ENCODE measurements around the gene ZNHIT1. TPM values are rescaled to one million over a fixed set of nuclear protein-coding genes. Genes with fewer than 3 reads are reported as not detected.

ZNHIT1 gene
- total RNA-seq, 1 donor from 2014 or later, result 39.1 TPM

DNA sequence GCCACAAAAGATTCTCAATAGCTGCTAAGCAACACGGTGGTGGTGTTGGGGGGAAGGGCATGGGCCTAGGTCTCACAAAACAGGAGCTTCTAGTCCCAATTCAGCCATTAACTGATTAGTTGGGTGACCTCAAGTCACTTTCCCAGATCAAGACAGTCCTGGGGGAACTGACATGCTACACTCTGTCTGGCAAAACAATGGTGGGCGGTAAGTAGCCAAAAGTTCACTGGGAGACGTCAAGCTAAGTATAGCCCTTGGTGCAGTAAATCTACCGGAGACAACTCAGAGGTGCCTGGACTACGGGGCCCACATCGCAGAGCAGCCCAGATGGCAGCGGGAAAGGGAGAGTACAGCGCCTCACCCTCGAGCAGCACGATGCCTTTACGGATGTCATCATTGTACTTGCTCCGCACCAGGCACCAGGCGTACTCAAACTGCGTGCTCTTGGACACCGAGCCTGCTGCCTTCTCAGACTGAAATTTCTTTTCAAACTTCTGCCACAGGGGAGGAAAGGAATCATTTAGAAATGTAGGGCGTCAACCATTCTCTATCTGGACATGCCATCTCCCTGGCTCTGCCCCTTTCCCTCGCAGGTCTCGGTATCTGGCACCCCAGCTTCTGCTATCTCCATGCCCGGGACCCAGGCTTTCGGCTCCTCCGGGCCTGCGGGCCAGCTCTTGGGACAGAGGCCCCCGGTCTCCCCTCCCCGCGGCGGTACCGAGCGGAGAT is 25.8 kb downstream of the ZNHIT1 start:
- Histone ChIP-seq H3K9me3 (ENCODE audit: low read depth) (no peaks in the 10 kb centered on the region), H3K36me3 (no peaks in the 10 kb centered on the region), H3F3A (ENCODE audit: low read depth) (peaks cover 12% of the 10 kb centered on the region), H3K27ac (no peak overlapping the region), H3K4me2 (peak overlapping the region; percentile 80), H2AFZ (replicated peaks) (no peak overlapping the region), H4K20me1 (ENCODE audit: low read depth) (peaks cover 11% of the 10 kb centered on the region), H3K27me3 (no peaks in the 10 kb centered on the region), H3K9ac (peak overlapping the region; percentile 42), H3K4me1 (peaks cover 6% of the 10 kb centered on the region), H3K4me3 (peak overlapping the region; percentile 75), H3K79me2 (ENCODE audit: low read depth) (peaks cover 47% of the 10 kb centered on the region)
- H3K4me3 Mint-ChIP-seq, result peak overlapping the region; percentile 98
- H3K36me3 Mint-ChIP-seq, result peaks cover 10% of the 10 kb centered on the region
- TF ChIP-seq CTCF (IDR thresholded peaks at IDR 0.05) (no peak), EZH2phosphoT487 (IDR thresholded peaks at IDR 0.05) (no peak), EZH2 (IDR thresholded peaks at IDR 0.05) (no peak)
- DNase-seq (ENCODE audit: low spot score), result no peak
- peak overlapping the region; percentile 81 for H3K27ac Mint-ChIP-seq
- H3K4me1 Mint-ChIP-seq, result peaks cover 16% of the 10 kb centered on the region
- no peaks in the 10 kb centered on the region for H3K9me3 Mint-ChIP-seq
- H3K27me3 Mint-ChIP-seq (ENCODE audit: insufficient read depth, low read depth), result peaks cover 4% of the 10 kb centered on the region

GRCh38 chr7:101244375-101245146 is 26.6 kb downstream of the ZNHIT1 start, which contains the start of gene FIS1:
Gene FIS1 (minus strand): TSS chr7:101245081. CDS start chr7:101245004, 77 bp downstream.
- Histone ChIP-seq H3K79me2 (ENCODE audit: low read depth) (peaks cover 53% of the 10 kb centered on the region), H3K4me2 (peak within 1 kb of the TSS; percentile 80)

DNA sequence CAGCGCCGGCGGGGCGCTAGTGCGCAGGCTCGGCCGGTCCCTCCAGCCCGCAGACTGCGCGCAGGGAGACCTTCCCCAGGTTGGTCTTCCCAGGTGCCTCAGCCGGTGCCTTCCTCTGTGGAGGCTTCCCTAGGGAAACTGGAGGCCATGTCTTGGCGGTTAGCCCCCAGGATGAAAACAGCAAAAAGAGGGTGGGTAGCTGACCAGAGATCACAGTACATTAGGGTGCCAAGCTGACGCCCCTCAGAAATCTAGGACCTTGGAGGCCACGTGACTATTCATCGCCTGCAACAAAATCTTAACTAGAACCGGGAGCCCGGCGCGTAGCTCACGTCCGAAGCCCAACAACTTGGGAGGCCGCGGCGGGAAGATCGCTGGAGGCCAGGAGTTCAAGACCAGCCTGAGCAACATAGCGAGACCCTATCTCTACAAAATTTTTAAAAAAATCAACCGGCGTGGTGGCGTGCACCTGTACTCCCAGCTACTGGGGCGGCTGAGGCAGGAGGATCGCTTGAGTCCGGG is 27.2 kb downstream of the ZNHIT1 start:
- peaks cover 6% of the 10 kb centered on the region for H3K4me1 ChIP-seq
- H3K27ac ChIP-seq, result no peak overlapping the region
- no peaks in the 10 kb centered on the region for H3K9me3 ChIP-seq (ENCODE audit: low read depth)
- H3K4me2 ChIP-seq, result peak overlapping the region; percentile 80
- H3K9ac ChIP-seq, result no peak overlapping the region
- no peaks in the 10 kb centered on the region for H3K27me3 ChIP-seq
- Mint-ChIP-seq H3K4me1 (peaks cover 19% of the 10 kb centered on the region), H3K36me3 (peaks cover 12% of the 10 kb centered on the region), H3K27me3 (ENCODE audit: insufficient read depth, low read depth) (peaks cover 4% of the 10 kb centered on the region), H3K27ac (no peak overlapping the region), H3K9me3 (no peaks in the 10 kb centered on the region), H3K4me3 (peak overlapping the region; percentile 98)
- H3F3A ChIP-seq (ENCODE audit: low read depth), result peaks cover 12% of the 10 kb centered on the region
- H3K36me3 ChIP-seq, result no peaks in the 10 kb centered on the region
- peaks cover 11% of the 10 kb centered on the region for H4K20me1 ChIP-seq (ENCODE audit: low read depth)
- peak overlapping the region; percentile 75 for H2AFZ ChIP-seq (replicated peaks)
- peaks cover 56% of the 10 kb centered on the region for H3K79me2 ChIP-seq (ENCODE audit: low read depth)
- no peak for DNase-seq (ENCODE audit: low spot score)
- peak overlapping the region; percentile 75 for H3K4me3 ChIP-seq
- TF ChIP-seq CTCF (IDR thresholded peaks at IDR 0.05), result no peak
- TF ChIP-seq EZH2phosphoT487 (IDR thresholded peaks at IDR 0.05), result no peak
- TF ChIP-seq EZH2 (IDR thresholded peaks at IDR 0.05), result no peak

More at GRCh38 chr7:101244375-101245146, 26.6 kb downstream of the ZNHIT1 start, which contains the start of gene FIS1:
- Mint-ChIP-seq H3K4me1 (peaks cover 16% of the 10 kb centered on the region), H3K36me3 (peaks cover 10% of the 10 kb centered on the region), H3K27me3 (ENCODE audit: insufficient read depth, low read depth) (peaks cover 4% of the 10 kb centered on the region), H3K27ac (peak within 1 kb of the TSS; percentile 81), H3K9me3 (no peaks in the 10 kb centered on the region), H3K4me3 (peak within 1 kb of the TSS; percentile 98)
- peak within 1 kb of the TSS; percentile 42 for H3K9ac ChIP-seq
- H3F3A ChIP-seq (ENCODE audit: low read depth), result peaks cover 12% of the 10 kb centered on the region
- TF ChIP-seq CTCF (IDR thresholded peaks at IDR 0.05), result peak; percentile 89
- no peak for TF ChIP-seq EZH2 (IDR thresholded peaks at IDR 0.05)
- peak within 1 kb of the TSS; percentile 75 for H3K4me3 ChIP-seq
- no peak within 1 kb of the TSS for H3K27ac ChIP-seq
- H4K20me1 ChIP-seq (ENCODE audit: low read depth), result peaks cover 11% of the 10 kb centered on the region
- peak within 1 kb of the TSS; percentile 75 for H2AFZ ChIP-seq (replicated peaks)
- no peaks in the 10 kb centered on the region for H3K36me3 ChIP-seq
- H3K27me3 ChIP-seq, result no peaks in the 10 kb centered on the region
- peaks cover 6% of the 10 kb centered on the region for H3K4me1 ChIP-seq
- DNase-seq (ENCODE audit: low spot score), result peak; percentile 97
- H3K9me3 ChIP-seq (ENCODE audit: low read depth), result no peaks in the 10 kb centered on the region
